ENCODE results near the gene P2RX5.
A peak's percentile ranks its signal among the peaks of the same experiment; 100 is the strongest.

The P2RX5 gene

DNA sequence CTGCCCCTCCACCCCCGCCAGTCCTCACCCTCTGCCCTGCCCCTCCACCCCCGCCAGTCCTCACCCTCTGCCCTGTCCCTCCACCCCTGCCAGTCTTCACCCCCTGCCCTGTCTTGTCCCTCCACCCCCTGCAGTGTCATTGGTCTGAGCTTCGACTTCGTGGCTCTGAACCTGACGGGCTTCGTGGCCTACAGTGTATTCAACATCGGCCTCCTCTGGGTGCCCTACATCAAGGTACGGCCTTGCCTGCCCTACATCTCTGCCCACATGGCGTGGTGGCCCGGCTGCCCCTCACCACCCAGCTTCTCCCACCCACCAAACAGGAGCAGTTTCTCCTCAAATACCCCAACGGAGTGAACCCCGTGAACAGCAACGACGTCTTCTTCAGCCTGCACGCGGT lies 39.6 kb downstream of the P2RX5 start:
- no peak for DNase-seq

DNA sequence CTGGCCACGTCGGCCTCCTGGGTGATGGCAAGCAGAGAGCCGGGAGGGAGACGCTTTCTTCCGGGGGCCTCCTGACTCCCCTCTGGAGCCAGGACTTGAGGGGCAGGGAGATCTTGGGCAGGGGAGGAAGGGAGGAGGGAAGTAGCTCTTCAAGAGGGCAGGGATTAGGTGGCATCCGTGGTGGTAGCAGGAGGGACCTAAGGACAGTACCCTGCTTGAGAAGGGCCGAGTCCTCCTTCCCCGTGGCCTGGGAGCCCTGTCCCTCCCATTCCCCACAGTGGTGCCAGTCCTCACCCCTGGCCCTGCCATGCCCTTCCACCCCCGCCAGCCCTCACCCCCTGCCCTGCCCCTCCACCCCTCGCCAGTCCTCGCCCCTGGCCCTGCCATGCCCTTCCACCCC lies 40.2 kb downstream of the P2RX5 start:
- DNase-seq = no peak

DNA sequence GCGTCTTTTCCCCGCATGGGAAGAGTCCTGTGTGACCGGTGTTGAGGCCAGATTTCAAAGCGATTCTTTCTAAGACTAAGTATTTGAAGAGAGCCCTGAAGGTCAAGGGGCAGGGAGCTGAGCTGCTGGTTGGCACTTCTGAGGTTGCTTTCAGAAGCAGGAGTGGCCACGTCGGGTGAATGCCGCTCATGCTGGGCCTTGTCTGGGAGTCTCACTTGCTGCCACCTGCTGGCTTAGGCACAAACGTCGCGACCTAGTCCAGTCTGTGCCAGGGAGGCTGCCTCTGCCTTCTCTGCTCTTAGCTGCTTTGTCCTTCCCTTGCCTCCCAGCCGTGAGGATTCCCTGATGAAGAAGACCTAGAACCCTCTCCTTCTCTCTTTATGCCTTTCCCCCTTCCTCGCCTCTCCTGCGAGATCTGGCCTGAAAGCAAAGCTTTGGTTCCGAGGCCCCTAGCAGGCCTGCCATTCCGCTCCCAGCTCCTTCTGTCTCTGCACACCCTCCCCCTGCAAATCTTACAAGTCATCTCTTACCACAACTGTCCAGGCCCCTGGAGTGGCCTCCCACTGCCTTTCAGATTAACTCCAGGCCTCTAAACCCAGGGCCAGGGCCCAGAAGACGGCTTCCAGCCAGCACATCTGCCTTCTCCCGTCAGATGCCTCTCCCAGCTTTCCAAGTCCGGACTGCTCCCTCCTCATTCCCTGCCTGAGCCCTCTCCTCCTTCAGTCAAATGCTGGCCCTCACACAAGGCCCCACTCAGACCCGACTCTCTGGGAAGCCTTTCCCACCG lies 48.0 kb downstream of the P2RX5 start:
- peak; percentile 48 to 73 (median 48) for DNase-seq

DNA sequence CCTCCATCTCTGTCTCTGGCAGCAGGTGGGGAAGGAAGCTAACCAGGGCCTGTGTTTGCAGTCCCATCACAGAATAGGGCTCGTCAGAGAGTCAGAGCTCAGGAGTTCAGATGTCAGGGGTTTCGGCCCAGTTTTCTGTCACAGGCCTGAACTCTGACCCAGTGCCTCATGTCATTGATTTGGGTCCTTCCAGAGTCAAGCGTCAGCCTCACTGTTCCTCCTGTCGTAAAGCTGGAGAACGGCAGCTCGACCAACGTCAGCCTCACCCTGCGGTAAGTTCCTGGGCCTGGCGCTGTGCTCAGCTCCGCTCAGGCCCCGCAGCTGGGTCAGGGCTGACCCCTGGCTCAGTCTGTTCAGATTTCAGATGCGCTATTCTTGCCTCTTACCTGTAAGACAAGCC lies 48.7 kb downstream of the P2RX5 start:
- DNase-seq = no peak

DNA sequence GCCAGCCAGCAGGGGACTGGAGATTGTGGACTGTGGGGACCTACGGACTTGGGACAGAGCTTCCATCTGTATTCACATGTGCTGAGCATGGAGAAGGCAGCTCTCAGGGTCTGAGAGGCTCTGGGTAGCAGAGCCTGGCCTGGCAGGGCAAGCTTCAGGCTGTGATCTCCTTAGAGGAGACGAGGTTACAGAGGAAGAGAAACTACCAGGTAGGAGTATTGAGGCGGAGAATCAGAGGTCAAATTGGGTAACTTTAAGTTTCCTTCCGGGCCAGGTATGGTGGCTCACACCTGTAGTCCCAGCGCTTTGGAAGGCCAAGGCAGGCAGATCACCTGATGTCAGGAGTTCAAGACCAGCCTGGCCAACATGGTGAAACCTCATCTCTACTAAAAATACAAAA lies 50.6 kb downstream of the P2RX5 start:
- no peak for DNase-seq

DNA sequence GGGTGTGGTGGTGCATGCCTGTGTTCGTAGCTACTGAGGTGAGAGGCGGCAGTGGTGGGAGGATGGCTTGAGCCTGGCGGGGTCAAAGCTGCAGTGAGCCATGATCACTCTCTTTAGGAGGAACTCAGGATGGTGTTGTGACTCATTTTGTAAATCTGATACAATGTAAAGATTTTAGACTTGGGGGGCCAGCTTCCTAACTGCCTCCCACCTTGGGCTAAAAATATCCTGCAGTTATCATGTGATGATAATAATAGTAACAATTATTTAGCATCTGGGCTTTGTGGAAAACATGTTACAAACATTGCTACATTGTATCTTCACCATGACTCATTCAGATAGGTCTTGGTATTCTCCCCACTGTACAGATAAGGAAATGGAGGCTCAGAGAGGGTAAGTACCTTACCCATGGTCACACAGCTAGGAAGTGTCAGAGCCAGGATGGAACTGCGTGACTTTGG lies 52.0 kb downstream of the P2RX5 start:
- peak in 2 of 3 donors; percentile 29 to 38 for DNase-seq

DNA sequence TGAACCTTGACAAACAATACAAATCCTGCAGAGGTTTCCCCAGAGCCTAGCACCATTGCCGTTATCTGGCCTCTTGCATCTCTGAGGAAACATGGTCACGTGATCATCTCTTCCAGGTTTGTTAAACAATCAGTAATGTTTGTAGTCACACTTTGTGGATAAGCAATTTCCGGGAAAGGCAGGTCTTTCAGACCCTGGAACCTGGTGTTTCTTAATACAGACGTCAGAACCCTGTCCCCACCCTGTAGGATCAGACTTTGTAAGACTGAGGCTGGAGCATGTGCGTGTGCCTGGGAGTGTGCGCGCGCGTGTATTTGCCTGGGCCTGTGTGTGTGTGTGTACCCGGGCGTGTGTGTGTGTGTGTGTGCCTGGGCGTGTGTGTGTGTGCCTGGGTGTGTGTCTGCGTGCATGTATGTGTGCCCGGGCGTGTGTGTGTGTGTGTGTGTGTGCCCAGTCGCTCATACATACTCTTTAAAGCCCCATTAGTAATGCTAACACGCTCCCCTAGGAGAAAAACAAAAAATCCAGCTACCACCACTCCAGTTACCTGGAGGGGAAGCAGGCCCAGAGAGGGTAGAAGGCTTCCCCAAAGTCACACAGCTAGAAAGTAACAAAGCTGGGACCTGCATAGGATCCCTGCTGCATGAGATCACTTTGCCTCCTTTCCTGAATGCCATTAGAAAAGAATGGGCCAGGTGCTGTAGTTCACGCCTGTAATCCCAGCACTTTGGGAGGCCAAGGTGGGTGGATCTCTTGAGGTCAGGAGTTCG lies 54.1 kb downstream of the P2RX5 start:
- no peak for DNase-seq

DNA sequence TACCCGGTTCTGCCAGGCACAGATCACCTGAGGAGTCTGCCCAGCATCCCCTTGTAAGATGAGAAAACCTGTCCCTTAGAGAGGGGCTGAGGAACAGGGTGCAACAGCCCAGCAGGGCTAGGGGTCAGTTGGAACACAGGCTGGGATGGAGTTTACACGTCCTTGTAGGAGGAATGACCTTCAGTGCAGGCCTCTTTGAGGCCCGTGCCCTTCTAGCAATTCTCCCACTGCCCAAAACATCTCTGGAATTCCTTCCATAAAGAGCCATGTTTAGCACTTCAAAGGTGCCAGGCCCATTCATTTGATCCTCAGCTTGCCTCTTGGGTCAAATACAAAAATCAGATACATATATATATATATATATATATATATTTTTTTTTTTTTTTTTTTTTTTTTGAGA lies 54.9 kb downstream of the P2RX5 start:
- DNase-seq = no peak

DNA sequence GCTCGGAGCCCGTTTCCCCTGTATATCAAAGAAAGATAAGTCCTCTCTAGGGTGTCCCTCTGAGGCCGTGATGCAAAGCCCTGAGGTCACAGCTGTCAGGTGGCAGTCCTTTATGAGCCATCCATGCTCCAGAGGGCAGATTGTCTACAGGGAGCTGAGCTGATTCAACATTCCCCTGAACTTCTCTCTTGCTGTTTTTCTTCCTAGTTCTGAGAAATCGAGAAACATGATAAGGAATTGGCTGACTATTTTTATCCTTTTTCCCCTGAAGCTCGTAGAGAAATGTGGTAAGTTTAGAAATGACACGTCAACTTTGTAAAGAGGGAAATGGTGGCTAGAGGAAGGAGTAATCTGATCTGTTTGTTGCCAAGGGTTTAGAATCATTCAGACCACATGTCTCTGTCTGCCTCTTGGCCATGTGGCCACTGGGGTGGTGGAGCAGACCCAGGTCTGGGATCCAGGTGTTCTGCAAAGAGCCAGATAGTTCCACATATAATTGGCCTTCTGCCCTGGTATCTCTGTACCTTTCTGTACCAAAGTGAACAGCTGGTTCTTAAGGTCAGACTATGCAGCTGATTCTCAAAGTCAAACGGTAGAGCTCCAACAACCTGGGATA lies 55.9 kb downstream of the P2RX5 start:
- peak; percentile 83 to 93 (median 86) for DNase-seq

DNA sequence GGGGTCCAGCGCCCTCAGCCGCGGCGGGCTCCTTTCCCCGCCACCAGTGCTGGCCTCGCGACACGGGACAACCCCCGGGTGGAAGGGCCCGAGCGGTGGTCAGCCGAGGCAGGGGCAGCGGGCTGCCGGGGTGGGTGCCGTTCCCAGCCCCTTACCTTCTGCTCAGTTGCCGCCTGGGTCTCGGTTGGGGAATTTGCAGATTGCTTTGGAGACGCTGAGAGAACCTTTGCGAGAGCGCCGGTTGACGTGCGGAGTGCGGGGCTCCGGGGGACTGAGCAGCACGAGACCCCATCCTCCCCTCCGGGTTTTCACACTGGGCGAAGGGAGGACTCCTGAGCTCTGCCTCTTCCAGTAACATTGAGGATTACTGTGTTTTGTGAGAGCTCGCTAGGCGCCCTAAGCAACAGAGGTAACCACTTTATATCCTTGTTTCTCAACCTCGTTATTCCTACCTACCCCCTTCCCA lies 59.0 kb downstream of the P2RX5 start:
- DNase-seq = peak in 2 of 3 donors; percentile 7 to 37

DNA sequence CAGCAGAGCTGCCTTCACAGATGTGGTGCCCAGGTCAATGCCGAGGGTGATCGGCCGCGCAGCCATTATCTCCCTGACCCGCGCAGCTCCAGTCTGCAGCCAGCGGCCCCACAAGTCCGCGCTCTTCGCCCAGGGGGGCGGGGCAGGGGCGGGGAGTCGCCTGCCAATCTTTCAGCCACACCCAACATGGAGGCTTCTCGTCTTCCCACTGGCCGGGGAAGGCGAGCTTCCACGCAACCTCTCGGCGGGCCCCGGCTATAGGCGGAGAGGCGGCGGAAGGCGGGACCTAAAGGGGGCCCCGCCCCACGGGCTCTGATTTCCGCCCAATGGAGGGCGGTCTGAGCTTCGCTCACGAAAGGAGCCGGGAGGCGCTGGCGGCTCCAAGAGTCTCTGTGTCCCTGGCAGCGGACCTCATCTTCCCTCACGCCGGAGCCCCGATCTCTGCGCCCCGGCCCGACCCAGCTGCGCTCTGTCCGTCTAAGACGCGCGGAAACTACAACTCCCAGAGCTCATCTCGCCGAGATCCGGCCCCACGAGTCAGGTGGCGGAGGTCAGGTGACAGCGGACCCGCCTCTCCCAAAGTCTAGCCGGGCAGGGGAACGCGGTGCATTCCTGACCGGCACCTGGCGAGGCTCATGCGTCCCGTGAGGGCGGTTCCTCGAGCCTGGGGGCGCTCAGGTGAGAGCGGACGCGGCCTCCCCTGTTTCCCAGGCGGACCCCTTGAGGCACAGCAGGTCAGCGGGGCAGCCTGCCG lies 59.6 kb downstream of the P2RX5 start, which contains the start of the genes CTNS and SHPK:
Gene CTNS, plus strand, starts transcription at position 607 of the 754 bp plus-strand sequence. CDS start 3,447 bp downstream, outside the sequence.
Gene SHPK, minus strand, starts transcription at position 97 of the 754 bp plus-strand sequence. Its CDS starts 31 bp downstream, at position 66.
- peak; percentile 98 to 99 (median 99) for DNase-seq

DNA sequence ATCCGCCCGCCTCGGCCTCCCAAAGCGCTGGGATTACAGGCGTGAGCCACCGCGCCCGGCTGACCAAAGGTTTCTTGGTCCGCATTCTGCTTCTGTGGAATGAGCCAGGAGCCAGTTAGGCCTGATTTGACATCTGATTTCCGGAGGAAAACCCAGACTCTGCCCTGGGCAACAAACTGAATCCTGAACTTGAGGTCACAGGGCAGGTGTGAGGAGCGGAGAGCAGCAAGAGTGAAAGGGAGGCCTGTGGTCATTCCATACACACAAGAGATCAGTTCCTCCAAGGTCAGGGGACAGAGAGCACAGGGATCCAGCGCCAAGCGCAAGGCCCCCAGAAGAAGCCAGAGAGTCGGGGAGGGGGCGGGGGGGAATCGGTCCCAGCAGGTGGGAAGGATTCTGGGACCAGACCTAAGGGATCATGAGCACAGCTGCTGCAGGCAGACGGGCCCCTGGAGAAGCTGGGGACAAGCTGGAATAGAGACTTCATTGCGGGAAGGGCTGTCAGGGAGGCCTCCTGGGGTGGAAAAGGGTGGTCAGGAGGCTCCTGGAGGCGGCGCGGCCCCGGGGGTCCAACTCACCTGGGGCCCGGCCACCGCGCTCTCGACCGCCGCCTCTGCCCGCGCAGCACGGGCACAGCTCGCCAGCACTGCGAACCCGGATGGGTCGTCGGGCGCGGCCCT lies 60.3 kb downstream of the P2RX5 start:
- peak in 1 of 3 donors; percentile 20 for DNase-seq

DNA sequence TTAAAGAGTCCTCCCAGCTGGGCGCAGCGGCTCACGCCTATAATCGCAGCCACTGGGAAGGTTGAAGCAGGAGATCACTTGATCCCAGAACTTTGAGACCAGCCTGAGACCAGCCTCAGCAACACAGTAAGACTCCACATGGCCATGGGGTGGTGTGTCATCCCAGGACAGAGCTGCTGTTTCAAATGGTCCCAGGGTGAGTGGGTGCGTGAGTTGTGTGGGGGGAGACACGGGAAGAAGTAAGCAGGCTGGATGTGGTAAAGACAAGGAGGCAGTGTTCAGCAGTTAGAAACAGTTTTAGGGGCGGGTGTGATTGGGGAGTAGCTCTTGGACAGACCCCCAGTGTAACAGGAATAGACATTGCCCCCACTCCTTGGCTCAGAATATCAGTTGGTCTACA lies 63.7 kb downstream of the P2RX5 start:
- peak in 2 of 3 donors; percentile 13 to 18 for DNase-seq

DNA sequence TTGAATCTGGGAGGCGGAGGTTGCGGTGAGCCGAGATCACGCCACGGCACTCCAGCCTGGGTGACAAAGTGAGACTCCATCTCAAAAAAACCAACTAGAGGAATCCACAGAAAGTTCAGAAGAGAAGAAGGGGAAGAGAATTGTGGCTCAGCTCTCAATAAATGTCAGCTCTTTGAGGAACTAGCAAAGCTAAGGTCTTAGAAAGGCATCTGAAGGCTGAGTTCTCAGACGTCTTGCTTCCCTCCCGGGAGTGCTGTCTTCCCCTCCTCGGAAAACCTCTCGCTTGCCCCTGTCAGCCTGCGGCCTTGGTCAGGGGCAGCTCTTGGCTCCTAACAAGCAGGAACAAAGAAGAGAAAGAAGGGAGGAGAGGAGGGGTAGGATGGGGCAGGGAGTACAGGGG lies 65.2 kb downstream of the P2RX5 start:
- peak; percentile 26 to 44 (median 38) for DNase-seq

DNA sequence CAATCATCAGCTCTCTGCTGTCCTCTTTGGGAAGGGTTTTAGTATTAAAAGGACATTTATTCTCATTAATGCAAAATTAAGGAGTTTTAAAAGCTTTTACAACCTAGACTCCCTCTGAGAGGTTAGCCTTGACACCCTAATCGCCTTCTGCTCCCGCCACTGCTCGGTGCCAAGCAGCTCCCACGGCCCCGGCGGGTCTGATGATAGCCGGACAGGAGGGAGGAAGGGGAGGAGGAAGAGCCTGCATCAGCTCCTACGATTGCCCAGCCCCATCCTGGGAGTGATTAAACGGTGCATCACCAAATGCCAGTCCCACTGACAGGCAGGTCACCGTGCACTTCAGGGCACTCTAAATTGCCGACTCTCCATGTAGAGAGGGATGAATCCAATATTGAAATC lies 68.2 kb downstream of the P2RX5 start:
- DNase-seq = no peak

DNA sequence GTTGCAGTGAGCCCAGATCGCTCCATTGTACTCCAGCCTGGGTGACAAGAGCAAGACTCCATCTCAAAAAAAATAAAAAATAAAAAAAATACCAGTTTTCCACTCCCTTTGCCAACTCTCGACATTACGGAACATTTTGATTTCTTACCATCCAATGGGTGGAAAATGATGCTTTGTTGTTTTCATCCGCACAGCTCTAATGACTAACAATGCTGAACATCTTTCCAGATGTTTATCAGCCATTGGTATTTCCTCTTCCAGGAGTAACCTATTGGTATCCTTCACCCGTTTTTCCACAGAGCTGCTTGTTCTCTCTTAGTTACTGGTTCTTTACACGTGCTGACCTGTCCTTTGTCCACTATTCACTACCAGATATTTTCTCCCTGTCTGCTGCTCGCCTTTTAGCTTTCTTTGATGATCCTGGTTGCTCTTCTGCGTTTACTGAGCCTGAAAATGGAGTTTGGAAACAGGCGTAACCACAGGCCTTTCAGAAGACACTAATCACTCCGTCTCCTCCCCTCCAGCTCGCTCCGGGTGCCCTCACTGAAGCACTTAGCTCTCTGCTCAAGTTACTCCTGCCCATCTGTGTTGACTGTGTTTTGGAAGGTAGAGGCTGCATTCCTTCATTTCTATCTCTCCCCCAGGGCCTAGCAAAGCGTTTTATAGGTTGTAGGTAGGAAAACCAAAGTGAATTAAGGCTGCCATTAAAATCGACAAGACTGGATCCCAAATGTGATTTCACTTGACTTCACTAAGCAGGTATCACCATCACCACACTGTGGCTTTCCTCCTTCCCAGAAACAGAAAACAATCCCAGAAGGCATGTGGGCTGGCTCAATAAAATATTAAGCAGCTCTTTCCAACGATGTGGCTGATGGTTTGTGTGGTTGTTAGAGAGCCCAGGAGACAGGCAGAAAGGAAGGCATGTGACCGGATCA lies 68.9 kb downstream of the P2RX5 start:
- no peak for DNase-seq

Data from suppressor macrophage treated with lipopolysaccharide for 1 hour (primary cell).